DOHH2 (cell line): ENCODE results near the gene PHF24.

Experiments used
- CTCF ChIP-seq: fragments of 200-600 bp; sonication (generic); IDR thresholded peaks from one replicate; pipeline ENCODE4 v1.5.1; 2014; ENCODE audit warnings: antibody characterized with exemption, mild to moderate bottlenecking, low read depth, low read length; ENCODE audit not compliant: poor library complexity, severe bottlenecking
- EZH2phosphoT487 ChIP-seq: fragments of 200-600 bp; sonication (generic); IDR thresholded peaks from 2 replicates; pipeline ENCODE4 v1.6.1; 2017; ENCODE audit warnings: borderline replicate concordance, mild to moderate bottlenecking, antibody characterized with exemption, low read length, moderate library complexity, mixed read lengths

DNA sequence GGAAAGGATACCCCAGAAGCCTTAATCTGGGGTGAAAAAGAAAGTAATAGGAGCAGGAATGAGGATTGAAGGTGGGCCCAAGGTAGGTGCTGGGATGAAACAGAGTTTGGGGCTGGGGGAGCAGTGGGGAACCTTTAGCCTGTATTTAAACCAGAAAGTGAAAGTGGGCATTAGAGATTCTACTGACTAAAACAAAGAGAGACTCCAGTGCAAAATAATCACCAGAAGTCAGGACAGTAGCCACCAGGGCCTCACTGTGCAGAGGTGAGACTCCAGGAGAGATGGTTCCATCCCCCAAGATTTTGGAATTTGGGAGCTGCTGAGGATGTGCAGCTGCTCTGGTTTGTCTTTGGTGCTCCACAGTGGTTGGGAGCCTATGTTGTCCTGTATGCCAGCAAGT, 44.5 kb downstream of the PHF24 start:
- TF ChIP-seq CTCF (no peak), EZH2phosphoT487 (no peak)
